Type B pancreatic cell (in vitro differentiated cells): ENCODE data around the gene TWNK. TPM values are rescaled to one million over a fixed set of nuclear protein-coding genes. Genes with fewer than 3 reads are reported as not detected.

ENCODE experiments used
- DNase-seq: peaks from one replicate; pipeline ENCODE4 v3.0.0; 2021; ENCODE audit warnings: mixed read lengths; ENCODE audit not compliant: unreplicated experiment; ENCODE audit errors: extremely low spot score
- H3K27ac Mint-ChIP-seq: 2 replicates; pipeline ENCODE4 v1.8.0; 2021; ENCODE audit warnings: mild to moderate bottlenecking, mixed read lengths
- H3K27me3 Mint-ChIP-seq: 2 replicates; pipeline ENCODE4 v1.8.0; 2021; ENCODE audit warnings: mixed read lengths
- H3K36me3 Mint-ChIP-seq: 2 replicates; pipeline ENCODE4 v1.8.0; 2021; ENCODE audit warnings: mixed read lengths
- H3K4me1 Mint-ChIP-seq: one replicate; pipeline ENCODE4 v1.8.0; 2021; ENCODE audit warnings: mixed read lengths; ENCODE audit not compliant: unreplicated experiment
- H3K4me3 Mint-ChIP-seq: 2 replicates; pipeline ENCODE4 v1.8.0; 2021; ENCODE audit warnings: mild to moderate bottlenecking, mixed read lengths
- H3K9me3 Mint-ChIP-seq: 2 replicates; pipeline ENCODE4 v1.8.0; 2021; ENCODE audit warnings: mixed read lengths
- CTCF ChIP-seq: fragments of 200-600 bp; sonication (generic); conservative IDR thresholded peaks from 2 replicates; pipeline ENCODE4 v1.5.0; 2021; ENCODE audit warnings: antibody characterized with exemption, mild to moderate bottlenecking
- total RNA-seq: library from RNA; stranded (reverse); gene quantifications from 2 replicates; pipeline ENCODE4 v1.2.1, GENCODE V29; 2021; ENCODE audit warnings: low replicate concordance

Gene TWNK
- total RNA-seq, 1 donor from 2014 or later: 19.2 TPM

- Mint-ChIP-seq H3K9me3 (no peaks in the 10 kb centered on the region), H3K36me3 (peaks cover 4% of the 10 kb centered on the region), H3K27ac (no peak overlapping the region), H3K4me1 (peaks cover 10% of the 10 kb centered on the region), H3K4me3 (no peak overlapping the region), H3K27me3 (no peaks in the 10 kb centered on the region)
- TF ChIP-seq CTCF: no peak
- DNase-seq: no peak
These were observed 15.1 kb downstream of the TWNK start for GRCh38 chr10:101002456-101002855.

GRCh38 chr10:101003639-101004206 lies 16.4 kb downstream of the TWNK start:
- DNase-seq: no peak
- H3K36me3 Mint-ChIP-seq: peaks cover under 1% of the 10 kb centered on the region
- H3K4me3 Mint-ChIP-seq: no peak overlapping the region
- H3K27ac Mint-ChIP-seq: no peak overlapping the region
- no peaks in the 10 kb centered on the region for H3K9me3 Mint-ChIP-seq
- TF ChIP-seq CTCF: no peak
- H3K27me3 Mint-ChIP-seq: no peaks in the 10 kb centered on the region
- H3K4me1 Mint-ChIP-seq: peaks cover 7% of the 10 kb centered on the region

GRCh38 chr10:101005361-101005760 lies 18.0 kb downstream of the TWNK start:
- no peak for DNase-seq
- no peak overlapping the region for H3K27ac Mint-ChIP-seq
- H3K36me3 Mint-ChIP-seq: no peaks in the 10 kb centered on the region
- no peaks in the 10 kb centered on the region for H3K9me3 Mint-ChIP-seq
- no peak overlapping the region for H3K4me3 Mint-ChIP-seq
- peaks cover 6% of the 10 kb centered on the region for H3K4me1 Mint-ChIP-seq
- no peak for TF ChIP-seq CTCF
- H3K27me3 Mint-ChIP-seq: no peaks in the 10 kb centered on the region

GRCh38 chr10:101005869-101006567 lies 18.7 kb downstream of the TWNK start:
- TF ChIP-seq CTCF: no peak
- no peaks in the 10 kb centered on the region for H3K36me3 Mint-ChIP-seq
- no peak for DNase-seq
- no peak overlapping the region for H3K27ac Mint-ChIP-seq
- peaks cover 3% of the 10 kb centered on the region for H3K4me1 Mint-ChIP-seq
- no peaks in the 10 kb centered on the region for H3K27me3 Mint-ChIP-seq
- no peak overlapping the region for H3K4me3 Mint-ChIP-seq
- H3K9me3 Mint-ChIP-seq: no peaks in the 10 kb centered on the region

GRCh38 chr10:101006593-101007098 lies 19.3 kb downstream of the TWNK start:
- Mint-ChIP-seq H3K4me1 (no peaks in the 10 kb centered on the region), H3K4me3 (no peak overlapping the region)
- TF ChIP-seq CTCF: no peak

More at GRCh38 chr10:101006593-101007098, 19.3 kb downstream of the TWNK start:
- Mint-ChIP-seq H3K9me3 (no peaks in the 10 kb centered on the region), H3K27ac (no peak overlapping the region), H3K27me3 (no peaks in the 10 kb centered on the region), H3K36me3 (no peaks in the 10 kb centered on the region)
- no peak for DNase-seq
